Bronchial epithelial cell (primary cell): ENCODE data around the gene PARP8. TPM values are rescaled to one million over a fixed set of nuclear protein-coding genes. Genes with fewer than 3 reads are reported as not detected.

Experiments used
- DNase-seq: peaks from one replicate; pipeline ENCODE4 v3.0.0-alpha.2; 2010; ENCODE audit warnings: low read depth
- FAIRE-seq: peaks from 2 replicates; lab custom pipeline; 2011; peaks lifted over from hg19 to GRCh38; lab: Jason Lieb, UNC
- H3K27me3 ChIP-seq: 2 replicates; pipeline ENCODE4 v1.5.1; 2011; ENCODE audit warnings: low read length; ENCODE audit not compliant: control insufficient read depth, insufficient read depth
- H3K36me3 ChIP-seq: 2 replicates; pipeline ENCODE4 v1.5.1; 2011; ENCODE audit warnings: low read length; ENCODE audit not compliant: control insufficient read depth, insufficient read depth
- H3K4me3 ChIP-seq: 2 replicates; pipeline ENCODE4 v1.5.1; 2011; ENCODE audit warnings: mild to moderate bottlenecking, low read depth, low read length, control low read depth
- CTCF ChIP-seq: IDR thresholded peaks from 2 replicates; pipeline ENCODE4 v1.5.1; 2011; ENCODE audit warnings: mild to moderate bottlenecking, moderate library complexity, low read length, control low read depth, inconsistent platforms; ENCODE audit not compliant: insufficient read depth, severe bottlenecking
- total RNA-seq: library from RNA; depleted of rRNA; stranded (reverse); fragments of >200 nt; gene quantifications from 2 replicates; pipeline ENCODE4 v1.2.1, GENCODE V29; 2014

PARP8 gene
- total RNA-seq, 1 donor from 2014 or later: 14.5 TPM

DNA sequence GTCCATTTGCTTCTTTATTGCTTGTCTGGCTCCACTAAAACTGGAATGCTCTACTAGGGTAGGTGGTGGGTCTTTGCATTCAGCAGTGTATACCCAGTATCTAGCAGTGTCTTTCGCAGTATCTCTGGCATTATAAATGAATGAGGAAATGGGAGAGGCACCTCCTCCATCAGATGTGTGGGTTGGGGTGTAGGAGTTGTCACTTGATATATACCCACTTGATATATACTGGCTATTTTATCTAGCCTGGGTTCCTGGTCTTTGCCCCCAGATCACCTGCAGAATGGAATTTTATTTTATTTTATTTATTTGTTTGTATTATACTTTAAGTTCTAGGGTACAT lies 208.5 kb downstream of the PARP8 start:
- no peaks in the 10 kb centered on the region for H3K36me3 ChIP-seq
- DNase-seq (no peak), FAIRE-seq (no peak)
- H3K27me3 ChIP-seq: no peaks in the 10 kb centered on the region
- TF ChIP-seq CTCF: no peak
- H3K4me3 ChIP-seq: no peak overlapping the region

DNA sequence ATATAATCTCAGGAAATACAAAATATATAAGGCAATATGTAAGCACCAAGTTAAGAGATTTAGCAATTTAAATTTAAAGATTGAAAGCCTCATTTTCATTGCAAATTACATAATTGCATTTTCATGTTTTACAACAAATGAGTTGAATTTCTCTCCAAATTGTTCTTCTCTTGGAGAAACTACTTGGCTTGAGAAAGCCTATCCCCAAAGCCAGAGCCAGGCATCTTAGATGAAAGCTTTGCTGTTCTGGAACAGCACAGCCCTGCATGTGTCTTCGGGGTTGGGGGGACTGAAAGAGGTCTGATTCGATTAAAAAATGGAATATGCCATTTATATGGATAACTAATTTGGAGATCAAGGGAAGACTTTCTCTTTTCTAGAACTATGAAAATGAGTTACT lies 212.0 kb downstream of the PARP8 start:
- Histone ChIP-seq H3K36me3 (no peaks in the 10 kb centered on the region), H3K27me3 (no peaks in the 10 kb centered on the region), H3K4me3 (no peak overlapping the region)
- TF ChIP-seq CTCF: no peak
- DNase-seq: no peak
- FAIRE-seq: no peak

GRCh38 chr5:50881407-50881806 lies 215.0 kb downstream of the PARP8 start:
- Histone ChIP-seq H3K4me3 (no peak overlapping the region), H3K27me3 (no peaks in the 10 kb centered on the region), H3K36me3 (no peaks in the 10 kb centered on the region)
- no peak for TF ChIP-seq CTCF
- DNase-seq: no peak
- no peak for FAIRE-seq

- no peak overlapping the region for H3K4me3 ChIP-seq
- DNase-seq (no peak), FAIRE-seq (no peak)
- no peaks in the 10 kb centered on the region for H3K27me3 ChIP-seq
- H3K36me3 ChIP-seq: no peaks in the 10 kb centered on the region
- TF ChIP-seq CTCF: no peak
Observed at GRCh38 chr5:50886657-50887345, 220.4 kb downstream of the PARP8 start.

- TF ChIP-seq CTCF: no peak
- FAIRE-seq (no peak), DNase-seq (no peak)
Observed at GRCh38 chr5:50887889-50888633, 221.6 kb downstream of the PARP8 start.

More at GRCh38 chr5:50887889-50888633, 221.6 kb downstream of the PARP8 start:
- H3K36me3 ChIP-seq: no peaks in the 10 kb centered on the region
- H3K4me3 ChIP-seq: no peak overlapping the region
- no peaks in the 10 kb centered on the region for H3K27me3 ChIP-seq
